ENCODE measurements around the gene GPR162. TPM values are rescaled to one million over a fixed set of nuclear protein-coding genes. Genes with fewer than 3 reads are reported as not detected.

The GPR162 gene
- total RNA-seq, 1 experiment from 2014 or later = not detected

DNA sequence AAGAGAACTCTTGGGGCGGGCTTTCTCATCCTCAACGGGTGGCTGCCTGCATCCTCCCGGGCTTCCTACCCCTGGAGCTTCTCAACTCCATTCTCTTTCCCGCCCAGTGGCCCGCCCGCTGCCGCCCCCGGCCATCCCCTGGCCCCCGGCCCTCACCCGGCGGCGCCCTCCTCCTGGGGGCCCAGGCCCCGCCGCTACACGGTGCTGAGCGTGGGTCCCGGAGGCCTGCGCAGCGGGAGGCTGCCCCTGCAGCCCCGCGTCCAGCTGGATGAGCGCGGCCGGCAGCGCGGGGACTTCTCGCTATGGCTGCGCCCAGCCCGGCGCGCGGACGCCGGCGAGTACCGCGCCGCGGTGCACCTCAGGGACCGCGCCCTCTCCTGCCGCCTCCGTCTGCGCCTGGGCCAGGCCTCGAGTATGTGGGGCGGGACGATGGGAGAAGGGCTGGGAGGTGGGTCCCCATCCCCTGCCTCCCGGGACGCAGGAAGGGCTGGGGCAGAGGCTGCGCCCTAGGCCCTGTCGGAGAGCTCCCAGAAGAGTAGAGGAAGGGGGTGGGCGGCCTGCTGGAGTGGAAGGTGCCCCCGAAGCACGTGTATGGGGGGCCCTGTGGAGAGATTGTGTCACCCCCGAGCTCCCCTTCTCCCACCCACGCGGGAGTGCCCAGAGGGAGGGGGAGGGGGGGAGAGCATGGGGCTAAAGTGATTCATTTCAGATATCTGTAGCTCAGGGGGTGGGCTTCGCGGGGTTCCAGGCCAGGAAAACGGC lies 47.9 kb upstream of the GPR162 start:
- CTCF ChIA-PET = interaction anchor here (0.5 to 5.5 kb wide), 4 partner anchors 7 to 209 kb away, joined by 3 to 43 read pairs (median 10); partner anchors contain the start of genes COPS7A, MLF2 and PTMS
- DNase-seq (ENCODE audit: unreplicated experiment) = no peak
- BruUV-seq (replicated peaks) = no TSS peak
- H3K4me1 Mint-ChIP-seq (ENCODE audit: insufficient read depth, unreplicated experiment) = peaks cover 37% of the 10 kb centered on the region
- H3K27me3 Mint-ChIP-seq (ENCODE audit: insufficient read depth, unreplicated experiment) = no peaks in the 10 kb centered on the region
- POLR2A ChIA-PET = interaction anchor here (1.1 kb wide), 1 partner anchor 20 kb away, joined by 4 read pairs; no protein-coding TSS in a partner anchor
- H3K9me3 Mint-ChIP-seq (ENCODE audit: unreplicated experiment) = no peaks in the 10 kb centered on the region
- TF ChIP-seq, protein P1, sequence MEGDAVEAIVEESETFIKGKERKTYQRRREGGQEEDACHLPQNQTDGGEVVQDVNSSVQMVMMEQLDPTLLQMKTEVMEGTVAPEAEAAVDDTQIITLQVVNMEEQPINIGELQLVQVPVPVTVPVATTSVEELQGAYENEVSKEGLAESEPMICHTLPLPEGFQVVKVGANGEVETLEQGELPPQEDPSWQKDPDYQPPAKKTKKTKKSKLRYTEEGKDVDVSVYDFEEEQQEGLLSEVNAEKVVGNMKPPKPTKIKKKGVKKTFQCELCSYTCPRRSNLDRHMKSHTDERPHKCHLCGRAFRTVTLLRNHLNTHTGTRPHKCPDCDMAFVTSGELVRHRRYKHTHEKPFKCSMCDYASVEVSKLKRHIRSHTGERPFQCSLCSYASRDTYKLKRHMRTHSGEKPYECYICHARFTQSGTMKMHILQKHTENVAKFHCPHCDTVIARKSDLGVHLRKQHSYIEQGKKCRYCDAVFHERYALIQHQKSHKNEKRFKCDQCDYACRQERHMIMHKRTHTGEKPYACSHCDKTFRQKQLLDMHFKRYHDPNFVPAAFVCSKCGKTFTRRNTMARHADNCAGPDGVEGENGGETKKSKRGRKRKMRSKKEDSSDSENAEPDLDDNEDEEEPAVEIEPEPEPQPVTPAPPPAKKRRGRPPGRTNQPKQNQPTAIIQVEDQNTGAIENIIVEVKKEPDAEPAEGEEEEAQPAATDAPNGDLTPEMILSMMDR (IDR thresholded peaks at IDR 0.05; ENCODE audit: unreplicated experiment) = no peak
- H3K4me3 Mint-ChIP-seq (ENCODE audit: unreplicated experiment) = no peak overlapping the region
- no peak overlapping the region for H3K27ac Mint-ChIP-seq (ENCODE audit: low read depth, unreplicated experiment)
- H3K36me3 Mint-ChIP-seq (ENCODE audit: insufficient read depth, unreplicated experiment) = peaks cover 15% of the 10 kb centered on the region
- intact Hi-C loops (cut with micrococcal nuclease) = no loop called here

DNA sequence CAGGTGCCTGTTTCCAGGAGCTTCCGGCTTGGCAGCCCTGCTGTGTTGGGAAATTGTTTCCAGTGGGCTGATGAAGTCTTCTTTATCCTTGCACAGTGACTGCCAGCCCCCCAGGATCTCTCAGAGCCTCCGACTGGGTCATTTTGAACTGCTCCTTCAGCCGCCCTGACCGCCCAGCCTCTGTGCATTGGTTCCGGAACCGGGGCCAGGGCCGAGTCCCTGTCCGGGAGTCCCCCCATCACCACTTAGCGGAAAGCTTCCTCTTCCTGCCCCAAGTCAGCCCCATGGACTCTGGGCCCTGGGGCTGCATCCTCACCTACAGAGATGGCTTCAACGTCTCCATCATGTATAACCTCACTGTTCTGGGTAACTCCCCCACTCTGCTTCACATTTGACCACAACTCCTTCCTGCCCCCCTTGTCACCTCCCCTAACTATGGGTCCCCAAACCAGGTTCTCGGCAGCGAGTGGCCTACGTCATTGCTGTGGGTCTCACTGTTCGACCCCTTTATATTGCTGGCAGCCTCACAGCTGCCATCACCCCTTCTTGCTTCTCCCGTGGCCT lies 47.0 kb upstream of the GPR162 start:
- no peaks in the 10 kb centered on the region for H3K27me3 Mint-ChIP-seq (ENCODE audit: insufficient read depth, unreplicated experiment)
- H3K9me3 Mint-ChIP-seq (ENCODE audit: unreplicated experiment) = no peaks in the 10 kb centered on the region
- POLR2A ChIA-PET = interaction anchor here (1.1 kb wide), 2 partner anchors 21 to 22 kb away, joined by 3 to 4 read pairs; partner anchors contain the start of gene MLF2
- H3K36me3 Mint-ChIP-seq (ENCODE audit: insufficient read depth, unreplicated experiment) = peaks cover 13% of the 10 kb centered on the region
- TF ChIP-seq, protein P1 (IDR thresholded peaks at IDR 0.05; ENCODE audit: unreplicated experiment) = no peak
- CTCF ChIA-PET = interaction anchor here (0.5 to 5.5 kb wide), 5 partner anchors 8 to 351 kb away, joined by 3 to 43 read pairs (median 3); partner anchors contain the start of genes COPS7A, MLF2 and PTMS
- H3K4me1 Mint-ChIP-seq (ENCODE audit: insufficient read depth, unreplicated experiment) = peaks cover 33% of the 10 kb centered on the region
- no peak for DNase-seq (ENCODE audit: unreplicated experiment)
- BruUV-seq (replicated peaks) = no TSS peak
- H3K4me3 Mint-ChIP-seq (ENCODE audit: unreplicated experiment) = no peak overlapping the region
- peak overlapping the region; percentile 31 for H3K27ac Mint-ChIP-seq (ENCODE audit: low read depth, unreplicated experiment)
- intact Hi-C loops (cut with micrococcal nuclease) = loop anchor here (5.0 kb wide), 1 partner anchor 207 kb away; the partner anchor contains the start of gene NOP2

DNA sequence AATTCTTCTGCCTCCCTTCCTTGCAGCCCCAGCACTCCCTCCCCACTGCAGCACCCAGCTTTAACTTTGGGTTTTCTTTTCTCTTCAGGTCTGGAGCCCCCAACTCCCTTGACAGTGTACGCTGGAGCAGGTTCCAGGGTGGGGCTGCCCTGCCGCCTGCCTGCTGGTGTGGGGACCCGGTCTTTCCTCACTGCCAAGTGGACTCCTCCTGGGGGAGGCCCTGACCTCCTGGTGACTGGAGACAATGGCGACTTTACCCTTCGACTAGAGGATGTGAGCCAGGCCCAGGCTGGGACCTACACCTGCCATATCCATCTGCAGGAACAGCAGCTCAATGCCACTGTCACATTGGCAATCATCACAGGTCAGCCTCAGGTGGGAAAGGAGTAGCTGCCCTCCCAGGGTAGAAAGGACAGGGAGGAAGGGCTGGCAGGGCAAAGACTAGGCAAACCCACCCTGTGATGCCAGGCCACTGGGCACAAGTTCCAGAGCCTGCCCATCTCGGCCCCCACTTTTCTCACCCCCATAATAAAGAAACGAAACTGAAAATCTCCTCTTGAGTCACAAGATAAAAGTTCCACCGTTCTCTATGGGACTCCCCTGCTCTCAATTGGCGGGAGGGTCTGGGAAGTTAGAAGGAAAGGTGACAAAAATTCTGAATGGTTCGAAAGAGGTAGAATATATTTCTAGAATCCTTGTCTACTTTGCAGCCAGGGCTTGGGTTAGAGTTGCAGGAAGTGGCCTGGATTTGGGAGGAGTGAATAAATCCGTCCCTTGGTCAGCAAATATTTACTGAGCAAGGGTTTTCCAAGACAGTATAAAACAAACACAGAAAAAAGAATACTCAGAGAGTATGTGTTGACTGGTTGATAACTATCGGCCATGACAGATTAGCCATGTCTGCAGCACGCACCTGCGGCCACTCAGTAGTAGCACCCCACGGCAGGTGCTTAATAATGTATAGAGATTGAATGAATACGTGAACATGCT lies 46.1 kb upstream of the GPR162 start:
- BruUV-seq (replicated peaks) = no TSS peak
- TF ChIP-seq, protein P1 (IDR thresholded peaks at IDR 0.05; ENCODE audit: unreplicated experiment) = no peak
- peak overlapping the region; percentile 31 for H3K27ac Mint-ChIP-seq (ENCODE audit: low read depth, unreplicated experiment)
- DNase-seq (ENCODE audit: unreplicated experiment) = no peak
- intact Hi-C loops (cut with micrococcal nuclease) = loop anchor here (5.0 kb wide), 1 partner anchor 208 kb away; the partner anchor contains the start of gene NOP2
- CTCF ChIA-PET = interaction anchor here (0.5 to 5.5 kb wide), 3 partner anchors 9 to 22 kb away, joined by 3 to 43 read pairs (median 18); partner anchors contain the start of genes MLF2 and PTMS
- peaks cover 28% of the 10 kb centered on the region for H3K4me1 Mint-ChIP-seq (ENCODE audit: insufficient read depth, unreplicated experiment)
- POLR2A ChIA-PET = interaction anchor here (1.1 to 1.2 kb wide), 2 partner anchors 8 to 23 kb away, joined by 3 to 4 read pairs; partner anchors contain the start of gene MLF2
- H3K36me3 Mint-ChIP-seq (ENCODE audit: insufficient read depth, unreplicated experiment) = peaks cover 6% of the 10 kb centered on the region
- H3K9me3 Mint-ChIP-seq (ENCODE audit: unreplicated experiment) = no peaks in the 10 kb centered on the region
- no peak overlapping the region for H3K4me3 Mint-ChIP-seq (ENCODE audit: unreplicated experiment)
- H3K27me3 Mint-ChIP-seq (ENCODE audit: insufficient read depth, unreplicated experiment) = no peaks in the 10 kb centered on the region
